HEK293T (cell line): ENCODE data around the gene TMEM179.

Source experiments
- ARNT ChIP-seq: fragments of 450-650 bp; IDR thresholded peaks from 2 replicates; pipeline ENCODE4 v1.6.1; 2017; ENCODE audit warnings: mild to moderate bottlenecking
- BHLHE40 ChIP-seq: fragments of 450-650 bp; IDR thresholded peaks from 2 replicates; pipeline ENCODE4 v1.6.1; 2016; ENCODE audit warnings: mild to moderate bottlenecking, moderate library complexity, borderline replicate concordance
- ELF4 ChIP-seq: fragments of 450-650 bp; IDR thresholded peaks from 2 replicates; pipeline ENCODE4 v1.6.1; 2017; ENCODE audit warnings: antibody characterized with exemption
- FOXA1 ChIP-seq: fragments of 450-650 bp; IDR thresholded peaks from 2 replicates; pipeline ENCODE4 v1.6.1; 2016; ENCODE audit warnings: mild to moderate bottlenecking
- HDGF ChIP-seq: fragments of 450-650 bp; IDR thresholded peaks from 2 replicates; pipeline ENCODE4 v1.6.1; 2017; ENCODE audit warnings: antibody characterized with exemption, borderline replicate concordance
- L3MBTL2 ChIP-seq: fragments of 450-650 bp; conservative IDR thresholded peaks from 2 replicates; pipeline ENCODE4 v1.6.1; 2016; ENCODE audit warnings: mild to moderate bottlenecking
- NFRKB ChIP-seq: fragments of 450-650 bp; IDR thresholded peaks from 2 replicates; pipeline ENCODE4 v1.6.1; 2016; ENCODE audit warnings: mild to moderate bottlenecking, moderate library complexity
- SP1 ChIP-seq: fragments of 450-650 bp; IDR thresholded peaks from 2 replicates; pipeline ENCODE4 v1.6.1; 2017
- SUZ12 ChIP-seq: fragments of 450-650 bp; IDR thresholded peaks from 2 replicates; pipeline ENCODE4 v1.6.1; 2016; ENCODE audit warnings: mild to moderate bottlenecking
- ZNF384 ChIP-seq: fragments of 450-650 bp; IDR thresholded peaks from 2 replicates; pipeline ENCODE4 v1.6.1; 2016

DNA sequence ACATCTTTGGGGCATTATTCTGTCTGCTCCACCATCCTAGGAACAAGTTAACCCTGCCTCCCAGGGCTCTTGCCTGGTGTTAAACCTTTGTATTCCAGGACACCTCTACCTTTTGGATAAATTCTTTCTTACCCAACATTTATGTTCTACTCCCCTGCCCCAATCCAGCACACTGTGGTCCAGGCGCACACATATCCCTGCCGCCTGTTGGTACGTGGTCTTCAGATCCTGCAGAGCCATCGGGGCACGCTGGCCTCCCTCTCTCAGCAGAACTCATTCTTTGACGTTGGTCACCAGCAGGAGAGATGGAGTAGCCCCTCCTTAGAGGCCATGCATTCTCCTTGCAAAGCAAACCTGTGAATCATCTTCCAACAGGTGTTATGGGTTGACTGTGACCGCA is 5.1 kb upstream of the TMEM179 start:
- TF ChIP-seq BHLHE40 (no peak), SUZ12 (no peak), NFRKB (no peak), ARNT (no peak), SP1 (no peak), ZNF384 (no peak), L3MBTL2 (no peak), FOXA1 (no peak), ELF4 (no peak), HDGF (no peak)
